GM18511 (cell line): ENCODE measurements around the gene MICU2.

Experiments used
- ATAC-seq: cut with Tn5 transposase; IDR thresholded peaks from one replicate; pipeline ENCODE4 v1.9.1; 2021; ENCODE audit warnings: mild to moderate bottlenecking, moderate library complexity; ENCODE audit not compliant: unreplicated experiment

MICU2 gene

GRCh38 chr13:21548577-21548976 lies 55.4 kb downstream of the MICU2 start:
- no peak for ATAC-seq

- no peak for ATAC-seq
Measured at GRCh38 chr13:21546372-21546771, 57.6 kb downstream of the MICU2 start.

DNA sequence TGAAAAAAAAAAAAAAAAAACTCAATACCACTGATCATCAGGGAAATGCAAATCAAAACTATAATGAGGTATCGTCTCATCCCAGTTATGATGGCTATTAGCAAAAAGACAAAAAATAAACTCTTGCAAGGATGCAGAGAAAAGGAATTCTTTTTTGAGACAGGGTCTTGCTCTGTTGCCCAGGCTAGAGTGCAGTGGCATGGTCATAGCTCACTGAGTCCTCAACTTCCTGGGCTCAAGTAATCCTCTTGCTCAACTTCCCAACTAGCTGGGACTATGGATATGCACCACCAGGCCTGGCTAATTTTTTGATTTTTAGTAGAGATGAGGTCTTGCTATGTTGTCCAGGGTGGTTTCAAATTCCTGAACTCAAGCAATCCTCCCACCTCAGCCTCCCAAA lies 59.5 kb downstream of the MICU2 start:
- no peak for ATAC-seq

- no peak for ATAC-seq
Measured at GRCh38 chr13:21542563-21542962, 61.4 kb downstream of the MICU2 start.

DNA sequence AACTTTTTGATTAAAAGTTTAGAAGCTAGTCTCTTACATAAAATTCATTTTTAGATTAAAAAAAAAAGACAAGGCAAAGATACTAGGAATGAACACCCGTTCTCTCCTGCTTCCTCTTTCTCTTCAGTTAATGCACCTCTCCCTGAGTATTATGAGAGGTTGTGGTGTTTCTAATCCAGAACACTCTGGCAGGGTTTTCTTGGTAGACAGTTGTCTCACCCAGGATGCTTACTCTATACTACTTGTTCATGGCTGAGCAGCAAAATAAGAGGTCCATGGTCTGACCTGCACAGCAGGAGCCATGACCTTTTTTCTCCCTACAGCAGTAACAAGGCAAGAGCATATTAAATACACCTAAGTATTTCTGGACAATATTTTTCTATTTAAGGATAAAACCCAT lies 62.0 kb downstream of the MICU2 start:
- ATAC-seq, result peak; percentile 66

- ATAC-seq, result no peak
Measured at GRCh38 chr13:21541271-21541670, 62.7 kb downstream of the MICU2 start.

DNA sequence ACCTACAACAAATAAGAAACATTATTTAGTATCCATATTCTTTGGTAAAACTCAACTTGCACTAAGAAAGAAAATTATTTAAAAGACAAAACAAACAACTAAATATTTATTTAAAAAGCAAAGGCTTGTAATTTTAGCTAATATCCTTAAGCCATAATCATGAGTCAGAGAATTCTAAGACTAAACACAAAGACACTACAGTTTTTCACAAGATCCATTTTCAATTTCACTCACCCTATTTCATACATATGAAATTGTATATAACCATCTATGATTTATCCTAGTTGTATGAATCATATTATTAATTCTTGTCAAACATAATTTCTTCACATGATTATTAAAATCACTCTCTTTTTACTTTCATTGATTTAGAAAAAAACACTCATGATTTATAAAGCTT lies 64.3 kb downstream of the MICU2 start:
- ATAC-seq, result no peak

DNA sequence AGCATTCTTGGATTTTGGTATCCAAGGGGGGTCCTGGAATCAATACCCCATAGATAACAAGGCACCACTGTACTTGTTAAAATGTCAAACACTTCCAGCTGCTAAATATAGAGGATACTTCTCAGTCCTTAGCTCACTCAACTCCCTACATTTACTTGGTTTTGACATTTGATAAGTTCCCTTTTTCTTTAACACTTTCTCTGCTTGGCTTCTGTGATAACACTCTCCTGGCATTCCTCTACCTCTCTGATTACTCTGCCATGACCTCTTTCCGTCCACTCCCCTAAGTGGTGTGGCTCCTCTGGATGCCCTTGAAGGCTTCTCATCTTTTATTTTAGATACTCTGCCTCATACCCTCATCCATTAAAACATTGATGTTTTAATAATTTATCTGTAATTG lies 65.2 kb downstream of the MICU2 start:
- no peak for ATAC-seq

DNA sequence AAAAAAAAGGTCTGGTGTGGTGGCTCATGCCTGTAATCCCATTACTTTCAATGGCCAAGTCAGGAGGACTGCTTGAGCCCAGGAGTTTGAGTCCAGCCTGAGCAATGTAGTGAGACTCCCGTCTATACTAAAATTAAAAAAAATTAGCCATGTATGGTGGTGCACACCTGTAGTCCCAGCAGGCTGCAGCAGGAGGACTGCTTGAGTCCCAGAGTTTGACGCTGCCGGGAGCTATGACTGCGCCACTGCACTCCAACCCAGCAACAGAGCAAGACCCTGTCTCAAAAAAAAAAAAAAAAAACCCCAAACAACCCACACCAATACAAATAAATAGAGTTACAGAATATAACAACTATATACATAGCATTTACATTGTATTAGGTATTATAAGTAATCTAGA lies 65.7 kb downstream of the MICU2 start:
- ATAC-seq, result no peak

- no peak for ATAC-seq
Measured at GRCh38 chr13:21537105-21537504, 66.9 kb downstream of the MICU2 start.

GRCh38 chr13:21534760-21535159 lies 69.2 kb downstream of the MICU2 start:
- no peak for ATAC-seq

DNA sequence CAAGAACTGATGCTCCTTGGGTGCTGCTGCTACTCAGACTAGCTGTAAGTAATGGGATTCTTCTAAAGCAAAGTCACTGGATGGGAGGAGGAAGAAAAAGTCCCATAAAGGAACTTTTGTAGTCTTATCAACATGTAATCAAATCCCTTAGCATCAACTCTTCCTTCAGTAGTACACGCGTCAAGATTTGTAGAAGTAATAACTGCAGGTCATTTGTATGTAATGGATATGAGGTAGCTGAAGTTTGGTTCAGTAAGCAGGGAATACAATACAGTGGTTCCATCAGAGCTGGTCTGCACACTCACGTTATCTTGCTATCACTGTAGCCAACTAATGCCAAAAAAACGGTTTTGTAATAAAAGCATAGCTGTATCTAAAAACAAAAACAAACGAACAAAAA lies 72.5 kb downstream of the MICU2 start:
- ATAC-seq, result no peak

DNA sequence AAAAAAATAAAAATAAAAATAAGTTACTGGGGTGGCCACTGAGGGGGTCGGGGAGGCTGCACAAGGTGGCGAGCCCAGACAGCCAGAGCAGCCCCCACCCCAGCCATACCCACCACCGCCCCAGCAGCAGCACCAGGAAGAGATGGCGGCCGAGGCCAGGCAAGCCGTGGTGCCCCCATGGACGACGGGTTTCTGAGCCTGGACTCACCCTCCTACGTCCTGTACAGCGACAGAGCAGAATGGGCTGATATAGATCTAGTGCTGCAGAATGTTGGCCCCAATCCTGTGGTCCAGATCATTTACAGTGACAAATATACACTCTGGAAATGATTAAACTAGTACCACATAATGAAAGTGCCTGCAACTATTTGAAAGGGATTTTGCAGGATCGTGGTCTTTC lies 73.3 kb downstream of the MICU2 start:
- ATAC-seq, result no peak

DNA sequence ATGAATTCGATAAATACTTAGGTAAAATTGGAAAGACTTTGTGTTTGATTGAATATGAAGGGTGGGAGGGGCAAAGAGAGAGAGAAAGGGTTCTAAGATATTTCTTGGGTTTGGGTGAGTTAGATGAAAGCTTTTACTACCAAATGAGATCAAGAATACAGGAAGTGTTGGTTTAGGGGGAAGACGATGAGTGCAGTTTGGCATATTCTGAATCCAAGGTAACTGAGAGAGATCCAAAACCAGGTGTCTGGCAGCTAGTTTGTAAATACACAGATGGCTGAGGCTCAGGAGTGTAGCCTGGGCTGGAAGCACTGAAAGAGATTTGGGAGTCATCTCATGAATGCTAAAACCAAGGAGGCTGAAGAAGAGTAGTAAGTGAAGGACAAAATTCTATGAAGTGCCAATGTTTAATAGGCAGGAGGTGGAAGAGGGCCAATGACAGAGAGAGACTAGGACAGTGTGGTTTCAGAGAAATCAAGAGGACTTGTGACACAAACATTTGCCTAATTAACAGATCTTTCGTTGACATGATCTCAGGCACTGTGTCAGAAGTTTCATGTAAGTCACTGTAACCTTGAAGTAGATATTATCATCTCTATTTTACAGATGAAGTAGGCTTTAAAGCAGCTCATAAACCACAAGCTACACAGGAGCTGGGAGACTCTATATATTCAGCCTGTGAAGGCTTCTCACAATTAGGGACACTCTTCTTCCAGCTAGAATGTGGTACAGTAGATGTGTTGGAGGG lies 74.7 kb downstream of the MICU2 start:
- no peak for ATAC-seq

- no peak for ATAC-seq
Measured at GRCh38 chr13:21528616-21529015, 75.4 kb downstream of the MICU2 start.

DNA sequence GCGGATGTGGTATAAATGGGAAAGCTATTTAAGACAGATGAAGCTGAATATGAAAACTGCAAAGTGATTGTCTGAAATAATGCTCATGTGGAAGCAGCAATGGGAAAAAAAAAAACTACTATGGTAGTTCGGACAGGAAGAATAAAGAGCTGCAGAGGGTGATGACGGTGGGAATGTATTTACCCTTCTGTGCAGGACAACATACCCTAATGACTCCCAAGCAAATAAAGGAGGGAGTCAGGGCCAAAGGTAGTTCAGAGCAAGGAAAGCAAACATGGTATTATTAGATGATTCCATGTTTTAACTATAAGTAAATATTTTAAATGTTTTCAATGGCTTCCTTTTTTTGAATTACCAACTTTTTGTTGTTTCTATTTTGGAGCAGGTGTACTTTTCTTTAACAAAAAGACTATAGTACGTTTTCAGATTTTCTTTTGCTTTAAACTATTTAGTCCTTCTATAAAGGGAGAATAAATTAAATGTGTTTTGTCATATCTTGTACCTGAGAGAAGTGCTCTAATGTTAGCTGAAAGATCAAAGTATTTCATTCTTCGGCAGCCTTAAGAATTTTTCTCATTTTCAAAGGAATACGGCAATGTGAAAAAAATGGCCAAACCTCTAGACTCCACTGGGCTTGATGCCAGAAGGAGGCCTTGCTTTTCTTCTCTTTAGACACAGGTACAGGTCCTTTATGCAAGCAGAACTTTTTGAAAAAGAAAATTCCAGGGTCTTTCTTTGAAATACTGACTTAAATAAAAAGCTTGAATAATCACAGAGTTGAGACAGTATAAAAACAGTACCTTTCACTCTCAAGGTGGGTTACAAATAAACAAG lies 77.0 kb downstream of the MICU2 start:
- ATAC-seq, result no peak

GRCh38 chr13:21522847-21523246 lies 81.1 kb downstream of the MICU2 start:
- ATAC-seq, result no peak

DNA sequence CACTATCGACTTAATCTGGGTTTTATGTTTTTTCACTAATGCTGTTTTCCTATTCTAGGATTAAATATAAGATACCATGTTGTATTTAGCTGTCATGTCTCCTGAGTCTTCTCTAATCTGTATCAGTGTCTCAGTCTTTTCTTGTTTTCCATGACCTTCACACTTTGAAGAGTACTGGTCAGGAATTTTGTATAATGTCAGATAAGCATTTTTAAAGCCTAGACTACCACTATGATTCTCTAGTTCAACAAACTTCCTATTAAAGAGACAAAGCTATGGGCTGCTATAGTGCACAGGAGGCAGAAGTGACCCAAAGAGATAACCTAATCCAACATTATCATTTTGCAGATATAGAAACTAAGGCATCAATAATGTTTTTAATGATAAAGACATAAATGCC lies 81.8 kb downstream of the MICU2 start:
- ATAC-seq, result no peak

- ATAC-seq, result no peak
Measured at GRCh38 chr13:21518617-21519144, 85.3 kb downstream of the MICU2 start.

GRCh38 chr13:21517576-21517975 lies 86.4 kb downstream of the MICU2 start:
- ATAC-seq, result no peak

GRCh38 chr13:21516805-21517204 lies 87.2 kb downstream of the MICU2 start:
- no peak for ATAC-seq

- ATAC-seq, result no peak
Measured at GRCh38 chr13:21511849-21512248, 92.1 kb downstream of the MICU2 start.
